Loucy (cell line): ENCODE measurements around the gene PXT1.

Experiments used
- H2AFZ ChIP-seq: fragments of 200-600 bp; sonication (generic); 2 replicates; pipeline ENCODE4 v1.6.0; 2016; ENCODE audit warnings: antibody characterized with exemption, mild to moderate bottlenecking, low read length, moderate library complexity
- H3F3A ChIP-seq: fragments of 200-600 bp; 2 replicates; pipeline ENCODE4 v1.6.0; 2016; ENCODE audit warnings: antibody characterized with exemption, low read depth, mild to moderate bottlenecking
- H3K27me3 ChIP-seq: fragments of 200-600 bp; sonication (generic); 2 replicates; pipeline ENCODE4 v1.6.1; 2014; ENCODE audit warnings: low read length, mild to moderate bottlenecking; ENCODE audit not compliant: insufficient read depth, poor library complexity, severe bottlenecking
- H3K36me3 ChIP-seq: fragments of 200-600 bp; sonication (generic); 2 replicates; pipeline ENCODE4 v1.6.1; 2016; ENCODE audit warnings: low read length; ENCODE audit not compliant: insufficient read depth
- H3K4me1 ChIP-seq: fragments of 200-600 bp; sonication (generic); 2 replicates; pipeline ENCODE4 v1.5.1; 2014; ENCODE audit warnings: low read length, mild to moderate bottlenecking; ENCODE audit not compliant: insufficient read depth, poor library complexity, severe bottlenecking
- H3K4me2 ChIP-seq: fragments of 200-600 bp; sonication (generic); 2 replicates; pipeline ENCODE4 v1.6.0; 2014; ENCODE audit warnings: antibody characterized with exemption, low read length, low read depth, mild to moderate bottlenecking; ENCODE audit not compliant: poor library complexity, severe bottlenecking
- H3K4me3 ChIP-seq: fragments of 200-600 bp; sonication (generic); 2 replicates; pipeline ENCODE4 v1.5.1; 2014; ENCODE audit warnings: low read length, mild to moderate bottlenecking, mixed read lengths; ENCODE audit not compliant: poor library complexity, severe bottlenecking
- H3K79me2 ChIP-seq: fragments of 200-600 bp; sonication (generic); 2 replicates; pipeline ENCODE4 v1.6.1; 2014; ENCODE audit warnings: low read length; ENCODE audit not compliant: insufficient read depth
- H3K9ac ChIP-seq: fragments of 200-600 bp; sonication (generic); 2 replicates; pipeline ENCODE4 v1.6.0; 2014; ENCODE audit warnings: mild to moderate bottlenecking, low read depth, low read length, moderate library complexity; ENCODE audit not compliant: poor library complexity, severe bottlenecking
- H3K9me2 ChIP-seq: fragments of 200-600 bp; sonication (generic); replicated peaks from 2 replicates; pipeline ENCODE4 v1.6.1; 2016; ENCODE audit warnings: low read depth, low read length, mixed read lengths
- H3K9me3 ChIP-seq: fragments of 200-600 bp; sonication (generic); 2 replicates; pipeline ENCODE4 v1.6.1; 2014; ENCODE audit warnings: mild to moderate bottlenecking, antibody characterized with exemption, low read length, low read depth; ENCODE audit not compliant: insufficient read depth
- H4K20me1 ChIP-seq: fragments of 200-600 bp; sonication (generic); 2 replicates; pipeline ENCODE4 v1.6.0; 2014; ENCODE audit warnings: antibody characterized with exemption, low read length, mild to moderate bottlenecking; ENCODE audit not compliant: insufficient read depth, poor library complexity, severe bottlenecking
- CTCF ChIP-seq: fragments of 200-600 bp; sonication (generic); conservative IDR thresholded peaks from 2 replicates; pipeline ENCODE4 v1.5.1; 2014; ENCODE audit warnings: mild to moderate bottlenecking, antibody characterized with exemption, low read length
- EZH2phosphoT487 ChIP-seq: fragments of 200-600 bp; IDR thresholded peaks from 2 replicates; pipeline ENCODE4 v1.6.1; 2018; ENCODE audit warnings: antibody characterized with exemption, mild to moderate bottlenecking, moderate library complexity, borderline replicate concordance

PXT1 gene

GRCh38 chr6:36464233-36464632 is 21.6 kb upstream of the PXT1 start:
- Histone ChIP-seq H3K4me2 (no peak overlapping the region), H3K4me3 (no peak overlapping the region), H3K4me1 (peaks cover 4% of the 10 kb centered on the region), H3K9me3 (no peaks in the 10 kb centered on the region), H3K9me2 (no peaks in the 10 kb centered on the region), H4K20me1 (peaks cover 38% of the 10 kb centered on the region), H3K79me2 (peaks cover 86% of the 10 kb centered on the region), H3K27me3 (no peaks in the 10 kb centered on the region), H3K9ac (no peak overlapping the region), H2AFZ (no peak overlapping the region), H3K36me3 (no peaks in the 10 kb centered on the region), H3F3A (no peaks in the 10 kb centered on the region)
- TF ChIP-seq CTCF (no peak), EZH2phosphoT487 (no peak)

GRCh38 chr6:36463676-36464075 is 21.0 kb upstream of the PXT1 start:
- H2AFZ ChIP-seq: no peak overlapping the region
- no peaks in the 10 kb centered on the region for H3K9me2 ChIP-seq
- H3K9ac ChIP-seq: no peak overlapping the region
- no peak overlapping the region for H3K4me3 ChIP-seq
- H3K4me1 ChIP-seq: no peaks in the 10 kb centered on the region
- H4K20me1 ChIP-seq: peaks cover 33% of the 10 kb centered on the region
- no peaks in the 10 kb centered on the region for H3K27me3 ChIP-seq
- no peaks in the 10 kb centered on the region for H3F3A ChIP-seq
- H3K79me2 ChIP-seq: peaks cover 86% of the 10 kb centered on the region
- no peaks in the 10 kb centered on the region for H3K9me3 ChIP-seq
- TF ChIP-seq EZH2phosphoT487: no peak
- no peak for TF ChIP-seq CTCF
- no peak overlapping the region for H3K4me2 ChIP-seq
- H3K36me3 ChIP-seq: no peaks in the 10 kb centered on the region

GRCh38 chr6:36461646-36462045 is 19.0 kb upstream of the PXT1 start:
- Histone ChIP-seq H3F3A (no peaks in the 10 kb centered on the region), H3K36me3 (no peaks in the 10 kb centered on the region), H3K27me3 (no peaks in the 10 kb centered on the region), H3K4me3 (no peak overlapping the region), H3K9ac (no peak overlapping the region), H3K4me2 (no peak overlapping the region), H3K9me3 (no peaks in the 10 kb centered on the region), H4K20me1 (peaks cover 37% of the 10 kb centered on the region), H3K4me1 (no peaks in the 10 kb centered on the region), H2AFZ (no peak overlapping the region), H3K79me2 (peaks cover 90% of the 10 kb centered on the region), H3K9me2 (no peaks in the 10 kb centered on the region)
- TF ChIP-seq EZH2phosphoT487: no peak
- no peak for TF ChIP-seq CTCF
